Endodermal cell (in vitro differentiated cells): Measurements from ENCODE around the gene SOAT2. TPM values are rescaled to one million over a fixed set of nuclear protein-coding genes. Genes with fewer than 3 reads are reported as not detected.

Source experiments
- DNase-seq: peaks from one replicate; pipeline ENCODE4 v3.0.0-alpha.2; 2017
- H3K27ac ChIP-seq: 2 replicates; pipeline ENCODE4 v1.5.1; 2013; ENCODE audit warnings: mild to moderate bottlenecking, low read depth, low read length, moderate library complexity
- H3K27me3 ChIP-seq: 2 replicates; pipeline ENCODE4 v1.6.1; 2013; ENCODE audit warnings: mild to moderate bottlenecking, low read length, moderate library complexity; ENCODE audit not compliant: insufficient read depth, control insufficient read depth, poor library complexity, severe bottlenecking
- H3K36me3 ChIP-seq: 2 replicates; pipeline ENCODE4 v1.7.0; 2013; ENCODE audit warnings: mild to moderate bottlenecking, low read length, moderate library complexity; ENCODE audit not compliant: control insufficient read depth, insufficient read depth
- H3K4me1 ChIP-seq: one replicate; pipeline ENCODE4 v1.7.0; 2013; ENCODE audit warnings: low read length; ENCODE audit not compliant: control insufficient read depth, insufficient read depth
- H3K4me3 ChIP-seq: 2 replicates; pipeline ENCODE4 v1.5.1; 2013; ENCODE audit warnings: mild to moderate bottlenecking, low read length, moderate library complexity
- H3K9ac ChIP-seq: 2 replicates; pipeline ENCODE4 v1.6.1; 2013; ENCODE audit warnings: mild to moderate bottlenecking, low read length, moderate library complexity; ENCODE audit not compliant: poor library complexity, severe bottlenecking; ENCODE audit errors: extremely low read depth
- H3K9me3 ChIP-seq: 2 replicates; pipeline ENCODE4 v1.6.1; 2013; ENCODE audit warnings: mild to moderate bottlenecking, low read length, moderate library complexity; ENCODE audit not compliant: control insufficient read depth
- H3K27ac Mint-ChIP-seq: 2 replicates; pipeline ENCODE4 v1.8.0; 2020; ENCODE audit warnings: mixed read lengths
- H3K27me3 Mint-ChIP-seq: 2 replicates; pipeline ENCODE4 v1.8.0; 2021; ENCODE audit warnings: mild to moderate bottlenecking, mixed read lengths; ENCODE audit not compliant: insufficient read depth
- H3K36me3 Mint-ChIP-seq: 2 replicates; pipeline ENCODE4 v1.8.0; 2020; ENCODE audit warnings: low read depth, mixed read lengths
- H3K4me1 Mint-ChIP-seq: 2 replicates; pipeline ENCODE4 v1.8.0; 2020; ENCODE audit warnings: mixed read lengths
- H3K4me3 Mint-ChIP-seq: 2 replicates; pipeline ENCODE4 v1.8.0; 2020; ENCODE audit warnings: mild to moderate bottlenecking, moderate library complexity, mixed read lengths
- H3K9me3 Mint-ChIP-seq: 2 replicates; pipeline ENCODE4 v1.8.0; 2020; ENCODE audit warnings: mild to moderate bottlenecking, mixed read lengths
- CTCF ChIP-seq: fragments of 200-600 bp; sonication (generic); conservative IDR thresholded peaks from 2 replicates; pipeline ENCODE4 v1.5.0; 2021; ENCODE audit warnings: antibody characterized with exemption, mild to moderate bottlenecking
- WGBS, 2 experiments: methylation state at CpG; one replicate each; pipeline versions ENCODE4 v1.1.5 to v1.1.7; 2013; ENCODE audit warnings: missing lambda C conversion rate in 2 of 2, mixed read lengths in 1 of 2; ENCODE audit not compliant: insufficient coverage in 1 of 2, insufficient read length in 1 of 2; 5-methylcytosine and 5-hydroxymethylcytosine counted together
- total RNA-seq, 2 donors: library from RNA; stranded (reverse); fragmentation: NEBNext Ultra II Directional in 1 of 2; extraction: Animal tissue kit (Norgen Biotek cat#: 25700) in 1 of 2; gene quantifications; 2 replicates in 1 of 2; 3 replicates in 1 of 2; pipeline ENCODE4 v1.2.1, GENCODE V29; 2021

SOAT2 gene
- total RNA-seq, 2 donors from 2014 or later: 0.46 to 0.71 TPM

DNA sequence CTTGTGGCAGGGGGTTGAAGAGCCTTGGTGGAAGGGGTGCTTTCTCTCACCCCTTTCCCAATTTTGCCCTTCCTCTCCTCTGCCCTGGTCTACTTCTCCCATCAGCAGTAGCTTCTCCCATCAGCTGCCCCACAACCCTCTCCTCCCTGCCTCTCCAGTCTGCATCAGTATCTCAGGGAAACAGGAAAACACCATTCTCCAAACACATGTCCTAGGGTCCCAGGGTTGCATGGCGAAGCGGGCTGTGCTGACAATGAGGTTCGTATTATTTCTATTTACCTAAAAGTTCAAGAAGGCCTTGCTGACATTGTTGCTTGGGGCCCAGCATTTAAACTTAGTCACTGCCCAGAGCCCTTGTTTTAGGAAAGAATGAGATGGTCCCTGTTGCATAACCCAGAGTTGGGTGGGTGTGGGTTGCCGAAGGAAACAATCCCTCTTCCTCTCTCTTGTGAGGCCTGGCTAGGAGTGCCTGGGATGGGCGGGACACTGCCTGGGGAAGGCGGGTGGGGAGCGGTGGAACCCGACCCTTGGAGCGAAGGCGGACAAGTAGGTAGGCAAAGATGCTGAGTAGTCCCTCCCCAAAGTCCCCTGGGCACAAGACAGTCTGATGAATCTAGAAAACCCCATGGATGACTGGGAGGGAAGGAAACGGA, 7.1 kb upstream of the SOAT2 start:
- no peak for TF ChIP-seq CTCF
- no peaks in the 10 kb centered on the region for H3K36me3 ChIP-seq
- H3K9me3 ChIP-seq: no peaks in the 10 kb centered on the region
- H3K27me3 ChIP-seq: peaks cover 31% of the 10 kb centered on the region
- Mint-ChIP-seq H3K27me3 (peaks cover 51% of the 10 kb centered on the region), H3K27ac (no peak overlapping the region), H3K9me3 (no peaks in the 10 kb centered on the region), H3K36me3 (no peaks in the 10 kb centered on the region), H3K4me1 (peaks cover 48% of the 10 kb centered on the region), H3K4me3 (peak overlapping the region; percentile 69)
- no peak overlapping the region for H3K27ac ChIP-seq
- H3K4me3 ChIP-seq: peak overlapping the region; percentile 80
- DNase-seq: no peak
- no peak overlapping the region for H3K9ac ChIP-seq
- WGBS, 2 experiments: 46 to 49% methylated on average over 8 to 11 of the region's 11 CpGs
- peaks cover 15% of the 10 kb centered on the region for H3K4me1 ChIP-seq

GRCh38 chr12:53096759-53097158, 6.5 kb upstream of the SOAT2 start:
- Mint-ChIP-seq H3K9me3 (no peaks in the 10 kb centered on the region), H3K4me3 (peak overlapping the region; percentile 69), H3K4me1 (peaks cover 49% of the 10 kb centered on the region), H3K27ac (no peak overlapping the region), H3K27me3 (peaks cover 49% of the 10 kb centered on the region), H3K36me3 (no peaks in the 10 kb centered on the region)
- peaks cover 31% of the 10 kb centered on the region for H3K27me3 ChIP-seq
- no peak overlapping the region for H3K27ac ChIP-seq
- no peak overlapping the region for H3K9ac ChIP-seq
- 17 to 19% methylated on average over 5 to 7 of the region's 9 CpGs for WGBS, 2 experiments
- peak; percentile 83 for DNase-seq
- peaks cover 15% of the 10 kb centered on the region for H3K4me1 ChIP-seq
- no peaks in the 10 kb centered on the region for H3K9me3 ChIP-seq
- no peaks in the 10 kb centered on the region for H3K36me3 ChIP-seq
- no peak for TF ChIP-seq CTCF
- peak overlapping the region; percentile 80 for H3K4me3 ChIP-seq

DNA sequence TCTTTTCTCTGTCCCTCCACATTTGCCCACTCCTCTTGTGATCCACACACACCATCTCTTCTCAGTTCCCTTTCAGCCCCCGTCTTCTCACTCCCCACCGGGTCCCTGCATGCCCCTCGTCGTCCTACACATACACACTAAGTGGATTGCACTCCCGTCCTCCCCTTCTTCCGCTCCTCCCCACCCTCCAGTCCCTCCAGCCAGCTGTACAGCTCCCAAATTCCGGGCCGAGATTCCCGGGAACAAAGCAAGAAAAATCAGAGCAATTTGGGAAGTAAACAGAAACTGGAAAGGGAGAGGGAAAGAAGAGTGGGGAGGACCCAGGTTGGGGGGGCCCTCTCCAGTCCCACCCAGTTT, 6.1 kb upstream of the SOAT2 start:
- Histone ChIP-seq H3K9me3 (no peaks in the 10 kb centered on the region), H3K27ac (no peak overlapping the region), H3K36me3 (no peaks in the 10 kb centered on the region), H3K9ac (peak overlapping the region; percentile 20), H3K27me3 (peaks cover 31% of the 10 kb centered on the region), H3K4me3 (peak overlapping the region; percentile 80), H3K4me1 (peaks cover 16% of the 10 kb centered on the region)
- Mint-ChIP-seq H3K27me3 (peaks cover 49% of the 10 kb centered on the region), H3K36me3 (no peaks in the 10 kb centered on the region), H3K9me3 (no peaks in the 10 kb centered on the region), H3K4me3 (peak overlapping the region; percentile 69), H3K4me1 (peaks cover 53% of the 10 kb centered on the region), H3K27ac (no peak overlapping the region)
- no peak for DNase-seq
- WGBS, 2 experiments: 5% methylated on average over 9 of the region's 9 CpGs; no CpG with 5 or more reads in 1 of the 2 experiments
- TF ChIP-seq CTCF: no peak
